GM19395 (cell line): Measurements from ENCODE around the gene MED23.
"Not testable (repeated sequence)": the region's sequence is repeated elsewhere in the genome, so short reads cannot be mapped to it uniquely, and the experiment has no call there.

Experiments
- ATAC-seq: cut with Tn5 transposase; IDR thresholded peaks from one replicate; pipeline ENCODE4 v1.9.1; 2021; ENCODE audit warnings: mild to moderate bottlenecking, moderate library complexity; ENCODE audit not compliant: unreplicated experiment

The MED23 gene

GRCh38 chr6:131574686-131575085 lies 53.4 kb downstream of the MED23 start:
- no peak for ATAC-seq

GRCh38 chr6:131574133-131574532 lies 53.9 kb downstream of the MED23 start:
- no peak for ATAC-seq

GRCh38 chr6:131572686-131573415 lies 55.2 kb downstream of the MED23 start, which contains the start of gene ARG1:
Gene ARG1 (plus strand): TSS chr6:131573226. CDS start chr6:131573283, 57 bp downstream.
- no peak for ATAC-seq

GRCh38 chr6:131568726-131569125 lies 59.3 kb downstream of the MED23 start:
- no peak for ATAC-seq

- no peak for ATAC-seq
These were observed 63.0 kb downstream of the MED23 start for GRCh38 chr6:131565056-131565455.

- no peak for ATAC-seq
These were observed 65.9 kb downstream of the MED23 start for GRCh38 chr6:131561925-131562707.

- no peak for ATAC-seq
These were observed 69.1 kb downstream of the MED23 start for GRCh38 chr6:131558922-131559321.

- no peak for ATAC-seq
These were observed 72.0 kb downstream of the MED23 start for GRCh38 chr6:131555992-131556391.

- ATAC-seq, result no peak
These were observed 75.5 kb downstream of the MED23 start for GRCh38 chr6:131552572-131552971.

- ATAC-seq, result no peak
These were observed 76.1 kb downstream of the MED23 start for GRCh38 chr6:131551902-131552301.

- ATAC-seq, result no peak
These were observed 78.2 kb downstream of the MED23 start for GRCh38 chr6:131549811-131550210.

GRCh38 chr6:131548441-131548840 lies 79.6 kb downstream of the MED23 start:
- no peak for ATAC-seq

GRCh38 chr6:131547488-131547887 lies 80.6 kb downstream of the MED23 start:
- ATAC-seq, result no peak

GRCh38 chr6:131545317-131545716 lies 82.7 kb downstream of the MED23 start:
- no peak for ATAC-seq

- not testable (repeated sequence) for ATAC-seq
These were observed 89.4 kb downstream of the MED23 start for GRCh38 chr6:131538615-131539014.

GRCh38 chr6:131532580-131533039 lies 95.4 kb downstream of the MED23 start:
- peak; percentile 85 for ATAC-seq

GRCh38 chr6:131531681-131532080 lies 96.4 kb downstream of the MED23 start:
- ATAC-seq, result not testable (repeated sequence)

- not testable (repeated sequence) for ATAC-seq
These were observed 97.1 kb downstream of the MED23 start for GRCh38 chr6:131530936-131531335.

- no peak for ATAC-seq
These were observed 103.2 kb downstream of the MED23 start for GRCh38 chr6:131524695-131525336.

GRCh38 chr6:131523988-131524673 lies 103.9 kb downstream of the MED23 start:
- ATAC-seq, result no peak
